Astrocyte (in vitro differentiated cells and primary cell): ENCODE measurements around the gene CAMK1D. TPM values are rescaled to one million over a fixed set of nuclear protein-coding genes. Genes with fewer than 3 reads are reported as not detected.

ENCODE experiments used
- DNase-seq: peaks from one replicate; pipeline ENCODE4 v3.0.0-alpha.2; 2010; ENCODE audit warnings: low read depth
- FAIRE-seq: peaks from 2 replicates; lab custom pipeline; 2011; peaks lifted over from hg19 to GRCh38; lab: Jason Lieb, UNC
- H2AFZ ChIP-seq: 2 replicates; pipeline ENCODE4 v1.6.0; 2012; ENCODE audit warnings: low read depth, low read length, inconsistent platforms
- H3K27ac ChIP-seq: 2 replicates; pipeline ENCODE4 v1.5.1; 2011; ENCODE audit warnings: low read depth, low read length, inconsistent platforms
- H3K27me3 ChIP-seq: 2 replicates; pipeline ENCODE4 v1.6.0; 2011; ENCODE audit warnings: low read length, inconsistent platforms; ENCODE audit not compliant: insufficient read depth
- H3K36me3 ChIP-seq: 2 replicates; pipeline ENCODE4 v1.5.1; 2011; ENCODE audit warnings: low read length, inconsistent platforms; ENCODE audit not compliant: insufficient read depth
- H3K4me1 ChIP-seq: 2 replicates; pipeline ENCODE4 v1.5.1; 2011; ENCODE audit warnings: low read length, inconsistent platforms; ENCODE audit not compliant: insufficient read depth
- H3K4me2 ChIP-seq: 2 replicates; pipeline ENCODE4 v1.6.0; 2012; ENCODE audit warnings: low read length, inconsistent platforms
- H3K4me3 ChIP-seq: 2 replicates; pipeline ENCODE4 v1.5.1; 2011; ENCODE audit warnings: low read depth, mild to moderate bottlenecking, low read length, inconsistent platforms; ENCODE audit not compliant: insufficient read depth
- H3K79me2 ChIP-seq: 2 replicates; pipeline ENCODE4 v1.6.0; 2012; ENCODE audit warnings: mild to moderate bottlenecking, low read length, inconsistent platforms; ENCODE audit not compliant: insufficient read depth
- H3K9ac ChIP-seq: 2 replicates; pipeline ENCODE4 v1.6.0; 2012; ENCODE audit warnings: mild to moderate bottlenecking, low read length, inconsistent platforms
- H3K9me3 ChIP-seq: 2 replicates; pipeline ENCODE4 v1.5.1; 2012; ENCODE audit warnings: low read depth, mild to moderate bottlenecking, low read length, inconsistent platforms; ENCODE audit not compliant: insufficient read depth
- H4K20me1 ChIP-seq: 2 replicates; pipeline ENCODE4 v1.6.0; 2012; ENCODE audit warnings: low read length, inconsistent platforms; ENCODE audit not compliant: insufficient read depth
- H3K27ac Mint-ChIP-seq: one replicate; pipeline ENCODE4 v1.8.0; 2021; ENCODE audit warnings: mild to moderate bottlenecking, mixed read lengths; ENCODE audit not compliant: unreplicated experiment
- H3K27me3 Mint-ChIP-seq: one replicate; pipeline ENCODE4 v1.8.0; 2021; ENCODE audit warnings: low read depth, mixed read lengths; ENCODE audit not compliant: unreplicated experiment
- H3K36me3 Mint-ChIP-seq: one replicate; pipeline ENCODE4 v1.8.0; 2021; ENCODE audit warnings: low read depth, mixed read lengths; ENCODE audit not compliant: unreplicated experiment
- H3K4me1 Mint-ChIP-seq: one replicate; pipeline ENCODE4 v1.8.0; 2021; ENCODE audit warnings: low read depth, mixed read lengths; ENCODE audit not compliant: unreplicated experiment
- H3K4me3 Mint-ChIP-seq: one replicate; pipeline ENCODE4 v1.8.0; 2021; ENCODE audit warnings: mild to moderate bottlenecking, moderate library complexity, mixed read lengths; ENCODE audit not compliant: unreplicated experiment
- H3K9me3 Mint-ChIP-seq: one replicate; pipeline ENCODE4 v1.8.0; 2021; ENCODE audit warnings: mild to moderate bottlenecking, mixed read lengths; ENCODE audit not compliant: unreplicated experiment
- CTCF ChIP-seq: IDR thresholded peaks from 2 replicates; pipeline ENCODE4 v1.5.1; 2011; ENCODE audit warnings: low read depth, mild to moderate bottlenecking, inconsistent platforms, low read length, moderate library complexity; ENCODE audit not compliant: insufficient read depth
- EZH2 ChIP-seq: IDR thresholded peaks from 2 replicates; pipeline ENCODE4 v1.6.1; 2012; ENCODE audit warnings: mild to moderate bottlenecking, low read length, inconsistent platforms; ENCODE audit not compliant: insufficient read depth
- total RNA-seq: library from RNA; stranded (reverse); gene quantifications from 2 replicates; pipeline ENCODE4 v1.2.1, GENCODE V29; 2021

Gene CAMK1D
- total RNA-seq, 1 donor from 2014 or later = 23.6 TPM

GRCh38 chr10:12422189-12422588 lies 72.8 kb downstream of the CAMK1D start:
- DNase-seq (no peak), FAIRE-seq (no peak)
- Mint-ChIP-seq H3K4me1 (peaks cover 15% of the 10 kb centered on the region), H3K27ac (no peak overlapping the region), H3K9me3 (no peaks in the 10 kb centered on the region), H3K27me3 (no peaks in the 10 kb centered on the region), H3K4me3 (no peak overlapping the region), H3K36me3 (peaks cover 7% of the 10 kb centered on the region)
- H2AFZ ChIP-seq = no peak overlapping the region
- no peak overlapping the region for H3K9ac ChIP-seq
- no peaks in the 10 kb centered on the region for H3K27me3 ChIP-seq
- peaks cover 19% of the 10 kb centered on the region for H3K4me1 ChIP-seq
- H3K4me2 ChIP-seq = no peak overlapping the region
- no peaks in the 10 kb centered on the region for H3K36me3 ChIP-seq
- H3K79me2 ChIP-seq = peaks cover 35% of the 10 kb centered on the region
- H4K20me1 ChIP-seq = peaks cover 13% of the 10 kb centered on the region
- TF ChIP-seq EZH2 = no peak
- no peak overlapping the region for H3K27ac ChIP-seq
- no peaks in the 10 kb centered on the region for H3K9me3 ChIP-seq
- no peak overlapping the region for H3K4me3 ChIP-seq

GRCh38 chr10:12423896-12424295 lies 74.5 kb downstream of the CAMK1D start:
- H3K79me2 ChIP-seq = peaks cover 32% of the 10 kb centered on the region
- peaks cover 13% of the 10 kb centered on the region for H3K4me1 Mint-ChIP-seq
- H4K20me1 ChIP-seq = peaks cover 22% of the 10 kb centered on the region
- no peak overlapping the region for H3K27ac ChIP-seq
- H2AFZ ChIP-seq = no peak overlapping the region
- TF ChIP-seq EZH2 = no peak
- no peak for TF ChIP-seq CTCF
- H3K9me3 ChIP-seq = no peaks in the 10 kb centered on the region
- H3K4me1 ChIP-seq = peaks cover 9% of the 10 kb centered on the region
- no peak overlapping the region for H3K4me2 ChIP-seq
- H3K27me3 ChIP-seq = no peaks in the 10 kb centered on the region
- no peak overlapping the region for H3K4me3 Mint-ChIP-seq
- no peaks in the 10 kb centered on the region for H3K27me3 Mint-ChIP-seq
- H3K36me3 Mint-ChIP-seq = peaks cover 9% of the 10 kb centered on the region
- no peak overlapping the region for H3K9ac ChIP-seq
- H3K9me3 Mint-ChIP-seq = no peaks in the 10 kb centered on the region
- FAIRE-seq (no peak), DNase-seq (no peak)
- peak overlapping the region; percentile 48 for H3K27ac Mint-ChIP-seq
- H3K36me3 ChIP-seq = no peaks in the 10 kb centered on the region
- H3K4me3 ChIP-seq = no peak overlapping the region

GRCh38 chr10:12427276-12427675 lies 77.9 kb downstream of the CAMK1D start:
- TF ChIP-seq EZH2 (no peak), CTCF (no peak)
- Mint-ChIP-seq H3K4me3 (no peak overlapping the region), H3K27me3 (peaks cover 5% of the 10 kb centered on the region), H3K9me3 (peaks cover 2% of the 10 kb centered on the region), H3K27ac (no peak overlapping the region), H3K36me3 (peaks cover 12% of the 10 kb centered on the region), H3K4me1 (peaks cover 8% of the 10 kb centered on the region)
- no peaks in the 10 kb centered on the region for H3K9me3 ChIP-seq
- H3K4me3 ChIP-seq = no peak overlapping the region
- DNase-seq (no peak), FAIRE-seq (no peak)
- peaks cover 25% of the 10 kb centered on the region for H3K79me2 ChIP-seq
- H3K36me3 ChIP-seq = no peaks in the 10 kb centered on the region
- H2AFZ ChIP-seq = no peak overlapping the region
- peaks cover 2% of the 10 kb centered on the region for H3K27me3 ChIP-seq
- no peak overlapping the region for H3K4me2 ChIP-seq
- H4K20me1 ChIP-seq = peaks cover 45% of the 10 kb centered on the region
- H3K9ac ChIP-seq = no peak overlapping the region
- H3K4me1 ChIP-seq = no peaks in the 10 kb centered on the region
- no peak overlapping the region for H3K27ac ChIP-seq
